IPS-20b (cell line): ENCODE measurements around the gene SLC44A5.

Experiments
- H3K27ac ChIP-seq: one replicate; pipeline ENCODE4 v1.5.1; 2013; ENCODE audit warnings: low read length
- H3K27me3 ChIP-seq: 2 replicates; pipeline ENCODE4 v1.6.1; 2013; ENCODE audit warnings: mild to moderate bottlenecking, low read length, inconsistent platforms; ENCODE audit not compliant: insufficient read depth
- H3K36me3 ChIP-seq: 2 replicates; pipeline ENCODE4 v1.6.1; 2013; ENCODE audit warnings: low read depth, mild to moderate bottlenecking, inconsistent platforms, low read length, moderate library complexity; ENCODE audit not compliant: insufficient read depth
- H3K4me1 ChIP-seq: 2 replicates; pipeline ENCODE4 v1.6.1; 2013; ENCODE audit warnings: mild to moderate bottlenecking, control low read depth, inconsistent platforms, low read length, moderate library complexity; ENCODE audit not compliant: insufficient read depth
- H3K4me3 ChIP-seq: 2 replicates; pipeline ENCODE4 v1.5.1; 2013; ENCODE audit warnings: mild to moderate bottlenecking, low read length, inconsistent platforms
- H3K9ac ChIP-seq: 2 replicates; pipeline ENCODE4 v1.6.1; 2013; ENCODE audit warnings: low read depth, mild to moderate bottlenecking, inconsistent platforms, low read length, moderate library complexity
- H3K9me3 ChIP-seq: 2 replicates; pipeline ENCODE4 v1.6.1; 2013; ENCODE audit warnings: mild to moderate bottlenecking, low read depth, low read length, inconsistent platforms; ENCODE audit not compliant: insufficient read depth

The SLC44A5 gene

DNA sequence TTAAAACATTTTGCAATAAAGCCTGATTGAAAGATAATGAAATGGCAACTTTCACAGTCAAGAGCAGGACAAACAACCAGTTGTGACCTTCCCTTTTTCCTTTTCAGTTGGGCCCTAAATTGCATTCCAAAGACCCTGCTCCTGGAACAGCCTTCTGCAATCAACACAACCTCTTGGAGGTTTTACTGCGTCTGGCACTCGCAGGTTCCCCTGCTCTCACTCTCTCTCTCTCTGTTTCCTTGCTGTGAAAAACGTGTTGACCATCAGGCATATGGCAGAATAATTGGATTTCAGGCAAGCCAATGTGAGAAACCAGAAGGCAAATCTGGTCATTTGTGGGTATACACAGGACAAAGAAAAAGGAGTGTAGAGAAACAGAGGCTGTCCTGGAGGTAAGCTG is 23.2 kb downstream of the SLC44A5 start:
- no peak overlapping the region for H3K27ac ChIP-seq
- no peaks in the 10 kb centered on the region for H3K36me3 ChIP-seq
- 0 out of 2 replicates have a peak, but pooled peaks cover 3% of the 10 kb centered on the region for H3K4me1 ChIP-seq
- H3K9me3 ChIP-seq, result no peaks in the 10 kb centered on the region
- no peaks in the 10 kb centered on the region for H3K27me3 ChIP-seq
- H3K4me3 ChIP-seq, result no peak overlapping the region
- 0 out of 2 replicates have a peak overlapping the region, but pooled peaks have one; percentile 20 for H3K9ac ChIP-seq

DNA sequence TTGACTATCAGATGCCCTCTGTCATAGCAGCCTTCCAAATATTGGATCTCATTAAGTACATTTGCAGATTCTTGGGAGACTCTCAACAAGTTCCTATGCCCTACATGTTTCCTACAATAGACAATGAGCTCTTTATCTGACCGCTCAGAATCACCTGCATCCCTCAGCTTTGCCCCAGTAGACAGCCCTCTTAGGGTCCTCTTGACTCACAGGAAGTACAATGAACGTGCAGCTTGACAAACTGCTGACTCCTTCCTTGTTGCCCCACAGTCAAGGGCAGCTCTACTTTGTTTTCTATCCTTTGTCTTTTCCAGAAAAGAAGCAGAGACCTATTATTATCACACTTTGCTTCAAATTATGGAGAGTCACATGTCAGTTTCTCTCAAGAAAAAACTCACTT is 27.6 kb downstream of the SLC44A5 start:
- H3K27me3 ChIP-seq, result no peaks in the 10 kb centered on the region
- H3K9ac ChIP-seq, result no peak overlapping the region
- no peaks in the 10 kb centered on the region for H3K36me3 ChIP-seq
- H3K9me3 ChIP-seq, result no peaks in the 10 kb centered on the region
- H3K4me3 ChIP-seq, result no peak overlapping the region
- H3K4me1 ChIP-seq, result 0 out of 2 replicates have a peak, but pooled peaks cover 3% of the 10 kb centered on the region
- no peak overlapping the region for H3K27ac ChIP-seq

DNA sequence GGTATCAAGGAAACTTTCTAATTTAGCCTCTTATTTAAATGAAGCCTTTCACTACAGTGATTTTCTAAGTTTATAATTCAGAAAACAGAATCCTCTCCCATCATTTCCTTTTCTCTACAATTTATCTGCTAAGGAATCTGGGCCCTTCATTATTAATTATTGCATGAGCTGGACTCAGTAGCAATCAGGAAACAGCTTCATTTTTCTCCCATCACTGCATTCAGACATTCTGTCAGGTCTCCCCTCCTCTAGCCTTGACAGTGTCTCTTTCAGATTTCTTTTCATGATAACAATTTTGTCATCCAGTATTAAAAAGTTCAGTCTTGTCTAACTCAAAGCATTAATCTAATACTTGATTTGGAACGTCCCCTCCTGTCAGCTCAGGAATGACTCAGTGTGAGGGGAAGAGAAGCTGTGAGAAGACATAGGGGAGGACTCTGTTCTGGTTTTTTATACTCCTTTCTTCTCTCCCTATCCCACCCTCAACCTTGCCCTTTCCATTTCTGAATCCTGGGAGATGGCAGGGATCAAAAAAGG is 28.1 kb downstream of the SLC44A5 start:
- Histone ChIP-seq H3K9me3 (no peaks in the 10 kb centered on the region), H3K4me3 (no peak overlapping the region), H3K27me3 (no peaks in the 10 kb centered on the region), H3K27ac (no peak overlapping the region), H3K4me1 (0 out of 2 replicates have a peak, but pooled peaks cover 3% of the 10 kb centered on the region), H3K36me3 (no peaks in the 10 kb centered on the region), H3K9ac (no peak overlapping the region)

DNA sequence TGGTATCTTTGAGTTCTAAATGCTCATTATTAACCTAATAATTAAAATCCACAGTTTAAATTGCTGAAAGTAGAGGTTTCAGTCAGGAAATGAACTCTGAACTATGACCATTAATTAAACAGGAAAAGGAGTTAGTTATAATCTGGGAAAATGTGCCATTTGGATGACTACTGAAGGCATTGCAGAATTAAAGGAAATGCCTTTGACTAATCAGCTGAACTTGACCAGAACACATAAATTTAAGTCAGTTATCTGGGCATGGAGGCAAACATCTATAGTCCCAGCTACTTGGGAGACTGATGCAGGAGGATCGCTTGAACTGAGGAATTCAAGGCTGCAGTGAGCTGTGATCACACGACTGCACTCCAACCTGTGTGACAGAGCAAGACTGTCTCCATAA is 31.9 kb downstream of the SLC44A5 start:
- Histone ChIP-seq H3K9ac (no peak overlapping the region), H3K4me3 (no peak overlapping the region), H3K4me1 (no peaks in the 10 kb centered on the region), H3K27me3 (no peaks in the 10 kb centered on the region), H3K36me3 (no peaks in the 10 kb centered on the region), H3K9me3 (no peaks in the 10 kb centered on the region), H3K27ac (no peak overlapping the region)

DNA sequence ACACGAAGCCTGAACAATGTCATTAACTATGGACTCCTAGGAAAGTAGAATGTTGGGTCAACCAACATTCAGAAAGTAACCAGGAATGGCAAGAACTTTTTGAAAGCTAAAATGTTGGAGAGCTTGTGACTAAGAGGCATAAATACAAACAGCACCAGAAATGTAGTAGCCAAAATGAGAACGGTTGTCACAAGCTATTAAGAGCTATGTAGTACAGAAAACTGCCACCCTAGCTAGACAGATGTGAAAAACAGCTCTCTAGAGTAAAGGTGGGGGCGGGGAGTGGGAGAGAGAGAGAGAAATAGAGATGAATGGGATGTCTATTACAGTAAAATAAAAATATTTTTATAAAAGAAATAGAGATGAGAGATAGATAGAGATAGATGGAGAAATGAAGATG is 35.1 kb downstream of the SLC44A5 start:
- Histone ChIP-seq H3K9me3 (no peaks in the 10 kb centered on the region), H3K27me3 (no peaks in the 10 kb centered on the region), H3K4me1 (no peaks in the 10 kb centered on the region), H3K4me3 (no peak overlapping the region), H3K36me3 (no peaks in the 10 kb centered on the region), H3K9ac (no peak overlapping the region), H3K27ac (no peak overlapping the region)

DNA sequence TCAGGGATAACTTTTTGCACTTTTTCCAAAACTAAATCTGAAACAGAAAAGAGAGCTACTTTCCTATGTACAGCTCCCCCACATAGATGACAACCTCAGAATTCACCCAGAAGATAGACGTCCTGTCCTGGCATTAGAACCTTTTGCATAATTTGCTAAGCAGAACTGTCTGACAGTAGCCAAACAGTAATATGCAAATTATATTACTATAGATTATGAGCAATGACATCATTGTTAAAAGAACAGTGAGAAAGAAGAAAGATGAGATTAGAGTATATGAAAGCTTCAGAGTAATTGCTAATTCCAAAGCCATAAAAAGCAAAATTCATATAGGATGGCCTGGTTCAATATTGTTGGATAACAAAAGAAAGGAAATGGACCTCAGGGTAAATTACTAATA is 43.7 kb downstream of the SLC44A5 start:
- Histone ChIP-seq H3K9me3 (no peaks in the 10 kb centered on the region), H3K9ac (no peak overlapping the region), H3K4me3 (no peak overlapping the region), H3K4me1 (no peaks in the 10 kb centered on the region), H3K27ac (no peak overlapping the region), H3K27me3 (no peaks in the 10 kb centered on the region), H3K36me3 (no peaks in the 10 kb centered on the region)

DNA sequence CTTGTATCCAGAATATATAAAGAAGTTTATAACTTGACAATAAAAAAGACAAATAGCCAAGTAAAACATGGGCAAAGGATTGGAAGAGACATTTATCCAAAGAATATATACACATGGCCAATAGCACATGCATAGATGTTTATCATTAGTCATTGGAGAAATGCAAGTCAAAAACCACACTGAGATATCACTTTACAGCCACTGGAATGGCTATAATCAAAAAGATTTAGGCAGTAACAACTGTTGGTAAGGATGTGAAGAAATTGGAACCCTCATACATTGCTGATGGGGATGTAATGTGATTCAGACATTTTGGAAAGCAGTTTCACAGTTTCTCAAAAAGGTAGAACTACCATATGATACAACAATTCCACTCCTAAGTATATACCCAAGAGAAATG is 51.1 kb downstream of the SLC44A5 start:
- Histone ChIP-seq H3K4me1 (peaks cover 7% of the 10 kb centered on the region; the same call in 1 of the 2 replicates), H3K9ac (no peak overlapping the region), H3K4me3 (no peak overlapping the region), H3K27ac (no peak overlapping the region), H3K9me3 (no peaks in the 10 kb centered on the region), H3K36me3 (no peaks in the 10 kb centered on the region), H3K27me3 (no peaks in the 10 kb centered on the region)

DNA sequence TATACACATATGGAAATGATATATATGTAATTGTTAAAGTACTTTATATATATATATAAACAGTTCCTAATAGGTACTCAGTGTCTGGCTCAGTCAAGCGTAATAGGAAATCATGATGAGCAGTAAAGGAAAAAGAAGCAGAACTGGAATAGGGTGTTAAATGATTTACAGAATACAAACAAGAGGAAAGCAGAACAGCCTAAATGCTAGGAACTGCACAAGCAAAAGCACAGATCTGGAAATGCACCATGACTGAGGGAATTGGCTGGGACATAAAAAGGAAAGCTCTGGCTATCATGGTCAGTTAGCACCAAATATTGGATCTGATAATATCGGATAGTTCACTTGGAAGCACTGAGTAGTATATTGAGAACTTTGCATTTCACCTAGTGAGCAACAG is 51.8 kb downstream of the SLC44A5 start:
- Histone ChIP-seq H3K27ac (no peak overlapping the region), H3K4me3 (no peak overlapping the region), H3K36me3 (no peaks in the 10 kb centered on the region), H3K27me3 (no peaks in the 10 kb centered on the region), H3K4me1 (peaks cover 7% of the 10 kb centered on the region; the same call in 1 of the 2 replicates), H3K9ac (no peak overlapping the region), H3K9me3 (no peaks in the 10 kb centered on the region)

DNA sequence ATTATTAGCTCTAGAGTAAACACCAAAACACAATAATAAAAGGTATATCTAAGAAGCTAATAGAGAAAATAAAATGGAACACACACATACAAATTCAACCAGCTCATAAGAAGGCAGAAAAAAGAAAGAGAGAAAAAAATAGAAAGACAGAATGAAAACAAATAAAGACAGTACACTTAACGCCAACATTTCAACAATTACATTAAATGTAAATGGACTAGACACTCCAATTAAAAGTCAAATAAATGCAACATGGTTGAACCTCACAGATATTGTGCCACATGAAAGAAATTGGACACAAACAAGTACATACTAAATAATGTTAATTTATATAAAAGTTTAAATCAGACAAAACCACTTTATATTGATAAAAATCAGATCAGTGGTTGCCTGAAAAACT is 56.0 kb downstream of the SLC44A5 start:
- no peaks in the 10 kb centered on the region for H3K4me1 ChIP-seq
- H3K27ac ChIP-seq, result no peak overlapping the region
- H3K9me3 ChIP-seq, result no peaks in the 10 kb centered on the region
- no peak overlapping the region for H3K4me3 ChIP-seq
- no peaks in the 10 kb centered on the region for H3K36me3 ChIP-seq
- no peaks in the 10 kb centered on the region for H3K27me3 ChIP-seq
- no peak overlapping the region for H3K9ac ChIP-seq

DNA sequence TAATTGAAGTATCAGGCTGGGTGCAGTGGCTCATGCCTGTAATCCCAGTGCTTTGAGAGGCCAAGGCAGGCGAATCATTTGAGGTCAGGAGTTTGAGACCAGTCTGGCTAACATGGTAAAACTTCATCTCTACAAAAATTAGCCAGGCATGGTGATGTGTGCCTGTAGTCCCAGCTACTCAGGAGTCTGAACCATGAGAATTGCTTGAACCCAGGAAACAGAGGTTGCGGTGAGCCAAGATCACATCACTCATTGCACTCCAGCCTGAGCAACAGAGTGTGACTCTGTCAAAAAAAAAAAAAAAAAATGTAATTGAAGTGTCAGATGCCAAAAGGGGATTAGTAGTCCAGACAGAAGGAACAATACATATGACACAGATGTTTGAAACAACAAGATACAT is 56.7 kb downstream of the SLC44A5 start:
- Histone ChIP-seq H3K9me3 (no peaks in the 10 kb centered on the region), H3K27ac (no peak overlapping the region), H3K4me3 (no peak overlapping the region), H3K36me3 (no peaks in the 10 kb centered on the region), H3K4me1 (no peaks in the 10 kb centered on the region), H3K9ac (no peak overlapping the region), H3K27me3 (no peaks in the 10 kb centered on the region)

DNA sequence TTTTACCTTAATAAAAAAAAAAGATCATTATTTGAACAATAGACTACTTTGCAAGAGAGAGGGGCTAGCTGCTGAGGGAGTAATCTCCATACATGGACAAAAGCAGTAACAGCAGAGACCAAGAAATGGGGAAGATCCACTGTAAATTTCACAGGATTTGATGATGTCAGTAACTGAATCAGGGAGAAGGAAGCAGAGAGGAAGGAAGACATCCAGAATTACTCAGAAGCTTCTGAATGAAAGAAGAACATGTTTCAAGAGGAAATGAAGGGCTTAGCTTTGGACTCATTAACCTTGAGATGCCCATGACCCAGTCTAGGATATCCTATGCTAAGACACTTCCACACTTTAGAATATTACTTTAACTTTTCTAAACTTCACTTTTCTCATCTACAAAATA is 60.4 kb downstream of the SLC44A5 start:
- H3K9ac ChIP-seq, result no peak overlapping the region
- H3K9me3 ChIP-seq, result no peaks in the 10 kb centered on the region
- H3K27ac ChIP-seq, result no peak overlapping the region
- no peaks in the 10 kb centered on the region for H3K36me3 ChIP-seq
- H3K4me3 ChIP-seq, result no peak overlapping the region
- H3K4me1 ChIP-seq, result no peaks in the 10 kb centered on the region
- no peaks in the 10 kb centered on the region for H3K27me3 ChIP-seq

DNA sequence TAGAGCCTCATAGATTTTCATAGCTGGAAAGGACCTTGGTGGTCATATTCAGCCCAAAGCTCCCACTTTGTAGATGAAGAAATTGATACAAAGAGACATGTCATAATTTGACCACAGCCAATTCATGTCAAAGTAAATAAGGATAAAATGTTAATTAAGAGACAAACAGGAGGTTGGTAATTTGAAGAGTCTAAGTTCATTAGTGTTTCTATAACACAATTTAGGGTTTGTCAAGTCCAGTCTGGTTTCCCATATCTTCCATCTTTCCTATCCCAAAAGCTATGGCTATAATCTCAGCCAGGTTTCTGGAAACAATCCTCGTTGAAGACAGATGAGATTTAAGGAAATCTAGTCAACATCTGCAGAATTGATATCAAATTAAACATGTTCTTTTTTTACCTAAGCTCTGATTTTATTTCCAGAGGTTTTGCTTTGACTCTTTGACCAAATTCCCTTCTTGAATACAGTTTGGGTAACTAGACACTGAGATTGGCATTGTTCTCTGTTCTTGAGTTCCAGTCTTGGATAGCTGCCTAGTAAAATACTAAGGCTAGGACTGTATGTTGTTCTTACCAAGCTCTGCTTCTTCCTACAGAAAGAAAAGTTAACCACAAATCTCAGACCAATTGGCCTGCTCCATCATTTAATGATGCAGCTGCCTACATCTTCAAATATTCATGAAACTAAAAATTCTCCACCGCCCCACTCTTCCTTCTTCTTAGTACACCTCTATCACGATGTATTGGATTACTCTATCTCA is 62.0 kb downstream of the SLC44A5 start:
- Histone ChIP-seq H3K9ac (no peak overlapping the region), H3K27ac (no peak overlapping the region), H3K4me1 (no peaks in the 10 kb centered on the region), H3K27me3 (no peaks in the 10 kb centered on the region), H3K4me3 (no peak overlapping the region), H3K36me3 (no peaks in the 10 kb centered on the region), H3K9me3 (no peaks in the 10 kb centered on the region)
